Esophagus (tissue), 2 donors: Measurements from ENCODE around the gene LACRT. TPM values are rescaled to one million over a fixed set of nuclear protein-coding genes. Genes with fewer than 3 reads are reported as not detected.

ENCODE experiments used
- H3K27ac ChIP-seq, 2 donors: one replicate each; pipeline ENCODE4 v1.5.1; 2013; ENCODE audit warnings: low read depth in 2 of 2, mild to moderate bottlenecking in 2 of 2, inconsistent platforms in 1 of 2, low read length in 1 of 2, moderate library complexity in 1 of 2
- H3K27me3 ChIP-seq, 2 donors: one replicate each; pipeline ENCODE4 v1.6.1; 2013; ENCODE audit warnings: low read length in 2 of 2, control low read depth in 1 of 2, mild to moderate bottlenecking in 1 of 2; ENCODE audit not compliant: insufficient read depth in 2 of 2, control insufficient read depth in 1 of 2
- H3K36me3 ChIP-seq, 2 donors: one replicate each; pipeline ENCODE4 v1.6.1; 2013; ENCODE audit warnings: low read length in 1 of 2; ENCODE audit not compliant: control insufficient read depth in 2 of 2, insufficient read depth in 2 of 2
- H3K4me1 ChIP-seq, 2 donors: one replicate each; pipeline ENCODE4 v1.6.1; 2013; ENCODE audit warnings: low read length in 1 of 2; ENCODE audit not compliant: control insufficient read depth in 2 of 2, insufficient read depth in 2 of 2
- H3K4me3 ChIP-seq, 2 donors: one replicate each; pipeline ENCODE4 v1.5.1; 2013; ENCODE audit warnings: low read length in 2 of 2, mild to moderate bottlenecking in 2 of 2, low read depth in 1 of 2, moderate library complexity in 1 of 2
- H3K9me3 ChIP-seq, 2 donors: one replicate each; pipeline ENCODE4 v1.6.1; 2013; ENCODE audit warnings: mild to moderate bottlenecking in 2 of 2, low read depth in 1 of 2, low read length in 1 of 2, moderate library complexity in 1 of 2; ENCODE audit not compliant: control insufficient read depth in 2 of 2, insufficient read depth in 1 of 2
- WGBS, 2 donors: extraction: QIAGEN DNeasy Blood & Tissue Kit; methylation state at CpG; one replicate each; pipeline ENCODE4 v1.1.7; 2013; 5-methylcytosine and 5-hydroxymethylcytosine counted together
- polyA plus RNA-seq, 2 donors: library from polyadenylated mRNA; stranded (reverse); fragments of 200-250 nt; gene quantifications; one replicate each; pipeline ENCODE4 v1.2.3, GENCODE V29; 2013
- donor health status: healthy with polysubstance abuse.
- donor health status: Bipolar disorder and iron deficiency.

LACRT gene
- polyA plus RNA-seq, 2 donors, result not detected

DNA sequence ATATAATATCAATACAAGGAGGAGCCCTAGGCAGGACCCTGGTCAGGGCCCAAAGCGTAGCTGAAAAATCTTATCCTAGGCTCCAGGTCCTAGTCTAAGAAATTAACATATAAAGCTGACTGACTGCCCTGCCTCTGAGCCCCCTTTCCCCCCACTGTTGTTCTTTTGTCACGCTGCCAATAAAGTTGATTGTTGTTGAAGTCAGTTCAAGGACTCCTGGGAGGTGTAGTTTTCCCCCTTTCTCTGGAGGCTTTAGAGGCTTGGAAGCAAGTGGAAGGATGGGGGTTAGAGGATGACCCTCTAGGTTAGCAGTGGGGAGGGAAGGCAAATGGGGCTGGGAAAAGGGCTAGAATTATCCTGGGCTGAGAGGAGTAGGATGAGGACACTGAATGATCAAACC lies 49.5 kb downstream of the LACRT start:
- no peaks in the 10 kb centered on the region for H3K9me3 ChIP-seq
- peaks cover 0 to 4% of the 10 kb centered on the region in 2 donors for H3K27me3 ChIP-seq
- H3K4me1 ChIP-seq, result peaks cover 0 to 4% of the 10 kb centered on the region in 2 donors
- no peak overlapping the region for H3K4me3 ChIP-seq
- no peak overlapping the region for H3K27ac ChIP-seq
- 87 to 90% methylated on average over 2 of the region's 2 CpGs for WGBS, 2 donors
- no peaks in the 10 kb centered on the region for H3K36me3 ChIP-seq

DNA sequence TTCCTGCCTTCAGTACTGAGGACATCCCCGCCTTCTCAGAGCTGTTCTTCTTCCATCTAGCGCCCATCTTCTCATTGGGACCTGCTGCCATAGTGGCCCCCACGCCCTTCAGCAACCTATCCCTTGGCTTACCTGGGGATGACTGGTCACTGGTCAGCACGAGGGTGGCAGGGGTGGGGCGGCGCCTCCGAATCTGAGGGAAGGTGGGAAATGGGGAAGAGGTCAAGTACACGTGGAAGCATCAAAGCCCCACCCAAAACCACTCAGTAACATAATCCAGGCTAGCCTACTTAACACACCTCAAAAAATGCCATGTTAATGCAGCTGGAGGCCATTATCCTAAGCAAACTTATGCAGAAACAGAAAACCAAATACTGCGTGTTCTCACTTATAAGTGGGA lies 50.6 kb downstream of the LACRT start:
- whole genome bisulfite sequencing, 2 donors, result 65 to 67% methylated on average over 9 of the region's 9 CpGs
- no peaks in the 10 kb centered on the region for H3K9me3 ChIP-seq
- H3K4me3 ChIP-seq, result no peak overlapping the region
- H3K27ac ChIP-seq, result no peak overlapping the region
- H3K27me3 ChIP-seq, result peaks cover 0 to 4% of the 10 kb centered on the region in 2 donors
- H3K36me3 ChIP-seq, result no peaks in the 10 kb centered on the region
- H3K4me1 ChIP-seq, result peaks cover 0 to 4% of the 10 kb centered on the region in 2 donors

DNA sequence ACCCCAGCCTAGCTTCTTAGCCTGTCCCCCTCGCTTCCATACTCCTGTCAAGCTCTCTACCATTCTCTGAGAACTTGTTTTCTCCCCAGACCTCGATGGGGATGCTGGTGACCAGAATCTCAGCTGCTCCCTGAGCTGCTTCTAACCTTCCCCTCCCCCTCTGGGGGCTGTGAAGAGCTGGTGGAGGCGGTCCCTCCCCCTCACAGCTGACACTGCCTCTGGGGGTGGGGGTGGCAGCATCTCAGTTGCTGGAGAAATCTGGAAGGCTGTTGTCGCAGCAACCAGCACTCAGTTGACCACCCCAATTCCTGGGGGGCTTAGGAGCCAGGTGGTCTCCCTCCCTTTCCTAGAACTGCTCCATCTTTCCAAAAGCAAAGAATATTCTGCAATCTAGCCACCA lies 51.0 kb downstream of the LACRT start:
- no peaks in the 10 kb centered on the region for H3K36me3 ChIP-seq
- H3K4me1 ChIP-seq, result peaks cover 0 to 4% of the 10 kb centered on the region in 2 donors
- peaks cover 0 to 4% of the 10 kb centered on the region in 2 donors for H3K27me3 ChIP-seq
- H3K27ac ChIP-seq, result no peak overlapping the region
- no peaks in the 10 kb centered on the region for H3K9me3 ChIP-seq
- WGBS, 2 donors, result 61 to 65% methylated on average over 4 of the region's 4 CpGs
- no peak overlapping the region for H3K4me3 ChIP-seq

DNA sequence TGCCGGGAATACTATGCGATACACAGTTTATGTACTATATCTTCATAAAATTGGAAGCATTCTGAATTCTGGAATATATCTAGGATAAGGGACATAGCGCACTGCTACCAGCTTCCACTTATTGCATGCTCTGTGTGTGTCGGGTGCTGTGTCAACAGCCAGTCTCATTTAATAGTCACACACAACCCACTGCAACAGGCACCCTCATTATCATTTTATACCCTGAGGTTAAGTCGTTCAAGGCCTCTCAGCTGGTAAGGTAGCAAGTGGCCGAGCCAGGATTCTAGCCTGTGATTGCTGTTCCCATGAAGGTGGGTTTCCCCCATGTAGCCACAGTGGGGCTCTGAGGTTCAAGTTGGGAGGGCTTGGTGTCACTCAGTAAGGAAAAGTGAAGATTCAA lies 53.3 kb downstream of the LACRT start:
- Histone ChIP-seq H3K27ac (no peak overlapping the region), H3K27me3 (no peaks in the 10 kb centered on the region), H3K4me3 (no peak overlapping the region), H3K4me1 (no peaks in the 10 kb centered on the region), H3K9me3 (no peaks in the 10 kb centered on the region), H3K36me3 (peaks cover 0 to 4% of the 10 kb centered on the region in 2 donors)
- WGBS, 2 donors, result 88% methylated on average over 6 of the region's 6 CpGs

Other genes with a start within 250 kb of the LACRT start
- 10 to 100 TPM; 20.0 to 42.8 TPM for gene ITGA5, start 215.6 kb downstream of the LACRT start, polyA plus RNA-seq
- gene GTSF1, start 161.3 kb downstream of the LACRT start, polyA plus RNA-seq, result under 1 TPM in 1 of 2 donors, not detected in 1; 0.16 TPM
- gene NCKAP1L, start 137.1 kb downstream of the LACRT start, polyA plus RNA-seq, result 1 to 10 TPM; 1.9 to 4.1 TPM
- 1 to 10 TPM; 1.4 to 2.4 TPM for gene PDE1B, start 85.3 kb downstream of the LACRT start, polyA plus RNA-seq
- 1 to 10 TPM in 1 of 2 donors, under 1 TPM in 1; 0.99 to 1.1 TPM for gene PPP1R1A, start 46.2 kb downstream of the LACRT start, polyA plus RNA-seq
- gene DCD, start 13.5 kb upstream of the LACRT start, polyA plus RNA-seq, result not detected
- gene MUCL1, start 219.6 kb upstream of the LACRT start, polyA plus RNA-seq, result not detected